Measurements from ENCODE around the gene ASPA.

GRCh38 chr17:3532859-3533142, 57.0 kb downstream of the ASPA start:
- TF ChIP-seq CTCF (conservative IDR thresholded peaks at IDR 0.05 in 1 of 2, IDR thresholded peaks at IDR 0.05 in 1 of 2; ENCODE audit: extremely low read depth in 1 of 2, insufficient read depth in 1 of 2, low read depth in 1 of 2, low read length in 2 of 2) (no peak), EZH2 (IDR thresholded peaks at IDR 0.05; ENCODE audit: borderline replicate concordance, low read length) (no peak)

Measured in mammary epithelial cell (primary cell).